HTR-8/SVneo (cell line): ENCODE data around the gene ZSWIM8.
"Not testable (repeated sequence)": the region's sequence is repeated elsewhere in the genome, so short reads cannot be mapped to it uniquely, and the experiment has no call there.

ENCODE experiments used
- DNase-seq: peaks from one replicate; pipeline ENCODE4 v3.0.0; 2011; ENCODE audit warnings: low spot score, mixed read lengths; ENCODE audit not compliant: insufficient read length
- FAIRE-seq: peaks from 2 replicates; lab custom pipeline; 2011; peaks lifted over from hg19 to GRCh38; lab: Jason Lieb, UNC

Gene ZSWIM8

GRCh38 chr10:73785211-73785720 lies at the start of gene ZSWIM8:
TSS of gene ZSWIM8 (plus strand) at chr10:73785606. CDS start at chr10:73785879, 273 bp downstream.
- DNase-seq = peak; percentile 96
- FAIRE-seq = peak; percentile 70

GRCh38 chr10:73740501-73741254 lies 44.7 kb upstream of the ZSWIM8 start:
- FAIRE-seq, DNase-seq: not testable (repeated sequence)

- no peak for FAIRE-seq
Observed at GRCh38 chr10:73742454-73742734, 43.0 kb upstream of the ZSWIM8 start.

GRCh38 chr10:73743327-73743904 lies 42.0 kb upstream of the ZSWIM8 start:
- FAIRE-seq = no peak

More at GRCh38 chr10:73742454-73742734, 43.0 kb upstream of the ZSWIM8 start:
- DNase-seq = no peak

GRCh38 chr10:73743905-73744663 lies 41.3 kb upstream of the ZSWIM8 start, which contains the start of gene SEC24C:
TSS of gene SEC24C (plus strand) at chr10:73744372. CDS start at chr10:73746833, 2,461 bp downstream.
- DNase-seq (peak; percentile 95), FAIRE-seq (no peak)

More at GRCh38 chr10:73743327-73743904, 42.0 kb upstream of the ZSWIM8 start:
- DNase-seq = no peak

- DNase-seq = peak; percentile 56
- no peak for FAIRE-seq
Observed at GRCh38 chr10:73744664-73744975, 40.8 kb upstream of the ZSWIM8 start.

- FAIRE-seq = no peak
- no peak for DNase-seq
Observed at GRCh38 chr10:73746721-73747120, 38.7 kb upstream of the ZSWIM8 start.

- FAIRE-seq (no peak), DNase-seq (no peak)
Observed at GRCh38 chr10:73750819-73751218, 34.6 kb upstream of the ZSWIM8 start.

GRCh38 chr10:73756183-73756582 lies 29.2 kb upstream of the ZSWIM8 start:
- DNase-seq = no peak
- FAIRE-seq = no peak

- DNase-seq (no peak), FAIRE-seq (no peak)
Observed at GRCh38 chr10:73758704-73759511, 26.5 kb upstream of the ZSWIM8 start.

- DNase-seq (no peak), FAIRE-seq (no peak)
Observed at GRCh38 chr10:73759512-73760115, 25.8 kb upstream of the ZSWIM8 start.

- FAIRE-seq (no peak), DNase-seq (no peak)
Observed at GRCh38 chr10:73761781-73762180, 23.6 kb upstream of the ZSWIM8 start.

- DNase-seq (no peak), FAIRE-seq (no peak)
Observed at GRCh38 chr10:73762915-73763314, 22.5 kb upstream of the ZSWIM8 start.

GRCh38 chr10:73763343-73763742 lies 22.1 kb upstream of the ZSWIM8 start:
- FAIRE-seq (no peak), DNase-seq (no peak)

GRCh38 chr10:73765066-73765465 lies 20.3 kb upstream of the ZSWIM8 start:
- no peak for DNase-seq
- no peak for FAIRE-seq

- FAIRE-seq (no peak), DNase-seq (no peak)
Observed at GRCh38 chr10:73768881-73769280, 16.5 kb upstream of the ZSWIM8 start.

- no peak for FAIRE-seq
- no peak for DNase-seq
Observed at GRCh38 chr10:73769396-73769795, 16.0 kb upstream of the ZSWIM8 start.

GRCh38 chr10:73771722-73772280 lies 13.6 kb upstream of the ZSWIM8 start:
- peak; percentile 86 for FAIRE-seq
- DNase-seq = peak; percentile 90
